ENCODE measurements around the gene SLC29A3.

Gene SLC29A3

GRCh38 chr10:71278691-71279588, 40.1 kb upstream of the SLC29A3 start:
- TF ChIP-seq, protein P1, sequence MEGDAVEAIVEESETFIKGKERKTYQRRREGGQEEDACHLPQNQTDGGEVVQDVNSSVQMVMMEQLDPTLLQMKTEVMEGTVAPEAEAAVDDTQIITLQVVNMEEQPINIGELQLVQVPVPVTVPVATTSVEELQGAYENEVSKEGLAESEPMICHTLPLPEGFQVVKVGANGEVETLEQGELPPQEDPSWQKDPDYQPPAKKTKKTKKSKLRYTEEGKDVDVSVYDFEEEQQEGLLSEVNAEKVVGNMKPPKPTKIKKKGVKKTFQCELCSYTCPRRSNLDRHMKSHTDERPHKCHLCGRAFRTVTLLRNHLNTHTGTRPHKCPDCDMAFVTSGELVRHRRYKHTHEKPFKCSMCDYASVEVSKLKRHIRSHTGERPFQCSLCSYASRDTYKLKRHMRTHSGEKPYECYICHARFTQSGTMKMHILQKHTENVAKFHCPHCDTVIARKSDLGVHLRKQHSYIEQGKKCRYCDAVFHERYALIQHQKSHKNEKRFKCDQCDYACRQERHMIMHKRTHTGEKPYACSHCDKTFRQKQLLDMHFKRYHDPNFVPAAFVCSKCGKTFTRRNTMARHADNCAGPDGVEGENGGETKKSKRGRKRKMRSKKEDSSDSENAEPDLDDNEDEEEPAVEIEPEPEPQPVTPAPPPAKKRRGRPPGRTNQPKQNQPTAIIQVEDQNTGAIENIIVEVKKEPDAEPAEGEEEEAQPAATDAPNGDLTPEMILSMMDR (IDR thresholded peaks at IDR 0.05; ENCODE audit: borderline replicate concordance, extremely low read depth, low read length, poor library complexity, severe bottlenecking) = no peak
- TF ChIP-seq EZH2 (IDR thresholded peaks at IDR 0.05; ENCODE audit: borderline replicate concordance, low read depth, low read length, severe bottlenecking) = no peak
- Histone ChIP-seq H3K79me2 (ENCODE audit: insufficient read depth, low read length) (no peaks in the 10 kb centered on the region), H2AFZ (ENCODE audit: low read depth, low read length) (no peak overlapping the region), H4K20me1 (ENCODE audit: insufficient read depth, low read length) (no peaks in the 10 kb centered on the region), H3K4me2 (ENCODE audit: insufficient read depth, low read length) (no peak overlapping the region), H3K36me3 (ENCODE audit: insufficient read depth, low read length) (no peaks in the 10 kb centered on the region), H3K9ac (ENCODE audit: low read depth, low read length) (no peak overlapping the region), H3K9me3 (ENCODE audit: insufficient read depth, low read length, severe bottlenecking) (no peaks in the 10 kb centered on the region), H3K4me1 (ENCODE audit: insufficient read depth, low read length) (no peaks in the 10 kb centered on the region), H3K27me3 (ENCODE audit: insufficient read depth, low read length, poor library complexity) (no peaks in the 10 kb centered on the region), H3K4me3 (ENCODE audit: low read depth in 1 of 2, low read length in 2 of 2) (no peak overlapping the region), H3K27ac (ENCODE audit: low read length) (no peak overlapping the region)
- ATAC-seq (ENCODE audit: insufficient read depth, low read depth) = no peak
- DNase-seq = no peak

DNA sequence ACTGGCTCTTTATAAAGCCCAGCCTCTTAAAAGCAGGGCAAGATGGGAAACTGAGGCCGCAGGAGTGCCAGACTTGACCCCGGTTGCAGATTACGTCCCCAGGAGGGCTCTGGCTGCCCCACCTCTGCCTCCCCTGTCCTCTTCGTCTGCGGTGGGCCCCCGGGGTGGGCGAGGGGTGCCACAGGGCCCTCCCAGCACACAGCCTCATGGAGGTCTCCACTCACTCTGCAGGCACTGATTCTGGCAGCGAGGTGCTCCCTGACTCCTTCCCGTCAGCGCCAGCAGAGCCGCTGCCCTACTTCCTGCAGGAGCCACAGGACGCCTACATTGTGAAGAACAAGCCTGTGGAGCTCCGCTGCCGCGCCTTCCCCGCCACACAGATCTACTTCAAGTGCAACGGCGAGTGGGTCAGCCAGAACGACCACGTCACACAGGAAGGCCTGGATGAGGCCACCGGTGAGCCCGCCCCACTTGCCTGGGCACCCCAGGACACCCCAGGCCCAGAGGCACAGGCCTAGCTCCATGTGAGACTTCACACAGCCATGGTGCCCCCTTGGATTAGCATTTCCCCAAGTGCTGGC, 39.4 kb upstream of the SLC29A3 start:
- no peak for TF ChIP-seq EZH2 (IDR thresholded peaks at IDR 0.05; ENCODE audit: borderline replicate concordance, low read depth, low read length, severe bottlenecking)
- TF ChIP-seq, protein P1 (IDR thresholded peaks at IDR 0.05; ENCODE audit: borderline replicate concordance, extremely low read depth, low read length, poor library complexity, severe bottlenecking) = no peak
- H3K9ac ChIP-seq (ENCODE audit: low read depth, low read length) = no peak overlapping the region
- no peaks in the 10 kb centered on the region for H3K27me3 ChIP-seq (ENCODE audit: insufficient read depth, low read length, poor library complexity)
- no peak overlapping the region for H3K4me2 ChIP-seq (ENCODE audit: insufficient read depth, low read length)
- no peak overlapping the region for H2AFZ ChIP-seq (ENCODE audit: low read depth, low read length)
- no peak for DNase-seq
- H3K4me3 ChIP-seq (ENCODE audit: low read depth in 1 of 2, low read length in 2 of 2) = no peak overlapping the region
- H4K20me1 ChIP-seq (ENCODE audit: insufficient read depth, low read length) = no peaks in the 10 kb centered on the region
- H3K9me3 ChIP-seq (ENCODE audit: insufficient read depth, low read length, severe bottlenecking) = no peaks in the 10 kb centered on the region
- no peaks in the 10 kb centered on the region for H3K36me3 ChIP-seq (ENCODE audit: insufficient read depth, low read length)
- no peak overlapping the region for H3K27ac ChIP-seq (ENCODE audit: low read length)
- no peaks in the 10 kb centered on the region for H3K4me1 ChIP-seq (ENCODE audit: insufficient read depth, low read length)
- H3K79me2 ChIP-seq (ENCODE audit: insufficient read depth, low read length) = no peaks in the 10 kb centered on the region
- ATAC-seq (ENCODE audit: insufficient read depth, low read depth) = no peak; the same call in 2 of the 3 replicates

DNA sequence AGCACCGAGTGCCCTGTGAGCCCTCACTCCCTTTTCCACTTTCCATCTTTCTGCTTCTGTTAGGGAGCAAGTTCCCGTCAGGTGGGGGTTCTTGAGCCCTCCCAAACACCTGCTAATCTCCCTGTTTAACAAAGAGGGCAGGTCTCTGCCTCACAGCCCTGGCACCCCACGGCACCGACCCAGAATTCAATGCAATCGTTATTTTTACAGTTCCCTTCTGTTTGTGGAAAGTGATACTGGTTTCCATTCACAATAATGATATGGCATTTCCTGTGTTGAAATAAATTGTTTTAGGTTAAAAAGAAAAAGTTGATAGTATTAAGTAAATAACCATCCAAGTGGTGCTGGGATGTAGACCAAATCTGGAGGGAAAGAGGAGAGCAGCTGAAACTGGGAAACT, 38.8 kb upstream of the SLC29A3 start:
- Histone ChIP-seq H2AFZ (ENCODE audit: low read depth, low read length) (no peak overlapping the region), H3K79me2 (ENCODE audit: insufficient read depth, low read length) (no peaks in the 10 kb centered on the region), H3K4me2 (ENCODE audit: insufficient read depth, low read length) (no peak overlapping the region), H4K20me1 (ENCODE audit: insufficient read depth, low read length) (peaks cover 2% of the 10 kb centered on the region; the same call in 1 of the 2 replicates), H3K9ac (ENCODE audit: low read depth, low read length) (no peak overlapping the region), H3K4me3 (ENCODE audit: low read depth in 1 of 2, low read length in 2 of 2) (no peak overlapping the region), H3K27ac (ENCODE audit: low read length) (no peak overlapping the region), H3K27me3 (ENCODE audit: insufficient read depth, low read length, poor library complexity) (no peaks in the 10 kb centered on the region), H3K4me1 (ENCODE audit: insufficient read depth, low read length) (no peaks in the 10 kb centered on the region), H3K9me3 (ENCODE audit: insufficient read depth, low read length, severe bottlenecking) (no peaks in the 10 kb centered on the region), H3K36me3 (ENCODE audit: insufficient read depth, low read length) (no peaks in the 10 kb centered on the region)
- no peak for TF ChIP-seq EZH2 (IDR thresholded peaks at IDR 0.05; ENCODE audit: borderline replicate concordance, low read depth, low read length, severe bottlenecking)
- TF ChIP-seq, protein P1 (IDR thresholded peaks at IDR 0.05; ENCODE audit: borderline replicate concordance, extremely low read depth, low read length, poor library complexity, severe bottlenecking) = no peak
- no peak for DNase-seq
- ATAC-seq (ENCODE audit: insufficient read depth, low read depth) = no peak

Data from DND-41 (cell line).